Colonic mucosa (tissue), 4 donors: Measurements from ENCODE around the gene C1GALT1C1. TPM values are rescaled to one million over a fixed set of nuclear protein-coding genes. Genes with fewer than 3 reads are reported as not detected.

Experiments used
- DNase-seq: peaks from one replicate; pipeline ENCODE4 v3.0.0-alpha.2; 2020
- H3K27ac ChIP-seq: fragments of 200-600 bp; one replicate; pipeline ENCODE4 v1.8.0; 2021
- H3K27me3 ChIP-seq: fragments of 200-600 bp; one replicate; pipeline ENCODE4 v1.8.0; 2021
- H3K36me3 ChIP-seq: fragments of 200-600 bp; one replicate; pipeline ENCODE4 v1.8.0; 2021
- H3K4me1 ChIP-seq: fragments of 200-600 bp; one replicate; pipeline ENCODE4 v1.8.0; 2021; ENCODE audit warnings: mild to moderate bottlenecking
- H3K4me3 ChIP-seq: fragments of 200-600 bp; one replicate; pipeline ENCODE4 v1.8.0; 2021
- H3K9ac ChIP-seq, 2 donors: one replicate each; pipeline ENCODE4 v1.7.0; 2013; ENCODE audit warnings: control low read depth in 2 of 2, low read depth in 2 of 2, low read length in 2 of 2
- H3K9me3 ChIP-seq: fragments of 200-600 bp; one replicate; pipeline ENCODE4 v1.8.0; 2021
- CTCF ChIP-seq: fragments of 200-600 bp; IDR thresholded peaks from one replicate; pipeline ENCODE4 v1.8.0; 2022; ENCODE audit warnings: antibody characterized with exemption, mild to moderate bottlenecking
- intact Hi-C: fragments of 100-400 bp; cut with DNase I; formaldehyde crosslinking; loops from one replicate; pipeline ENCODE4 v1.14.1; 2022
- total RNA-seq, 2 donors: library from RNA; stranded (reverse); fragmentation: NEBNext Ultra II Directional in 1 of 2; extraction: Animal tissue kit (Norgen Biotek cat#: 25700) in 1 of 2; gene quantifications; one replicate each; pipeline ENCODE4 v1.2.1, GENCODE V29; 2021
- donor health status: healthy.
- donor health status: DM: no; HTN: no; CAD: no.
- donor health status: DM: no; HTN: no; CAD: no.

Gene C1GALT1C1
- total RNA-seq, 2 donors from 2014 or later = 31.4 to 31.5 TPM

- Histone ChIP-seq H3K9ac (no peak overlapping the region), H3K27ac (no peak overlapping the region), H3K27me3 (no peaks in the 10 kb centered on the region), H3K4me3 (no peak overlapping the region), H3K36me3 (no peaks in the 10 kb centered on the region), H3K4me1 (no peaks in the 10 kb centered on the region), H3K9me3 (no peaks in the 10 kb centered on the region)
- intact Hi-C loops = no loop called here
- no peak for DNase-seq
- no peak for TF ChIP-seq CTCF
These were observed 15.0 kb downstream of the C1GALT1C1 start for GRCh38 chrX:120614816-120615215.

GRCh38 chrX:120612086-120612485, 17.8 kb downstream of the C1GALT1C1 start:
- H3K9ac ChIP-seq = no peak overlapping the region
- no peaks in the 10 kb centered on the region for H3K27me3 ChIP-seq
- H3K4me1 ChIP-seq = no peaks in the 10 kb centered on the region
- no peak overlapping the region for H3K4me3 ChIP-seq
- no peaks in the 10 kb centered on the region for H3K36me3 ChIP-seq
- H3K27ac ChIP-seq = no peak overlapping the region
- DNase-seq = no peak
- no peak for TF ChIP-seq CTCF
- intact Hi-C loops = no loop called here
- H3K9me3 ChIP-seq = no peaks in the 10 kb centered on the region

- Histone ChIP-seq H3K27me3 (no peaks in the 10 kb centered on the region), H3K4me1 (no peaks in the 10 kb centered on the region), H3K4me3 (peak overlapping the region; percentile 43), H3K27ac (peak overlapping the region; percentile 75), H3K9me3 (no peaks in the 10 kb centered on the region), H3K9ac (peak overlapping the region; percentile 42 to 74), H3K36me3 (no peaks in the 10 kb centered on the region)
- TF ChIP-seq CTCF = no peak
- peak; percentile 37 for DNase-seq
- intact Hi-C loops = no loop called here
These were observed 25.5 kb downstream of the C1GALT1C1 start for GRCh38 chrX:120604361-120604782.

GRCh38 chrX:120603707-120604360, 26.0 kb downstream of the C1GALT1C1 start, which contains the start of gene MCTS1:
Gene MCTS1 (plus strand): TSS chrX:120604101. CDS start chrX:120604237, 136 bp downstream.
- H3K4me3 ChIP-seq = peak within 1 kb of the TSS; percentile 43
- intact Hi-C loops = no loop called here
- no peaks in the 10 kb centered on the region for H3K4me1 ChIP-seq
- peak within 1 kb of the TSS; percentile 75 for H3K27ac ChIP-seq
- no peaks in the 10 kb centered on the region for H3K36me3 ChIP-seq
- H3K27me3 ChIP-seq = no peaks in the 10 kb centered on the region
- TF ChIP-seq CTCF = no peak
- peak within 1 kb of the TSS; percentile 42 to 74 for H3K9ac ChIP-seq
- peak; percentile 84 for DNase-seq
- H3K9me3 ChIP-seq = no peaks in the 10 kb centered on the region

- intact Hi-C loops = no loop called here
- no peak overlapping the region for H3K27ac ChIP-seq
- no peaks in the 10 kb centered on the region for H3K9me3 ChIP-seq
- TF ChIP-seq CTCF = no peak
- H3K36me3 ChIP-seq = no peaks in the 10 kb centered on the region
- no peaks in the 10 kb centered on the region for H3K27me3 ChIP-seq
- no peak overlapping the region for H3K4me3 ChIP-seq
- H3K4me1 ChIP-seq = no peaks in the 10 kb centered on the region
- H3K9ac ChIP-seq = no peak overlapping the region
- DNase-seq = no peak
These were observed 44.2 kb downstream of the C1GALT1C1 start for GRCh38 chrX:120585702-120586101.

Other genes starting within 250 kb of the C1GALT1C1 start
- 10 to 100 TPM; 43.4 to 77.2 TPM for gene LAMP2, start 160.8 kb downstream of the C1GALT1C1 start, total RNA-seq
- 10 to 100 TPM; 29.7 to 38.1 TPM for gene CUL4B, start 69.1 kb downstream of the C1GALT1C1 start, total RNA-seq
- gene MCTS1, start 26.0 kb downstream of the C1GALT1C1 start, total RNA-seq = 10 to 100 TPM; 37.6 to 60.4 TPM
- not detected for gene CT47B1, start 245.8 kb upstream of the C1GALT1C1 start, total RNA-seq